Neural cell (in vitro differentiated cells): Measurements from ENCODE around the gene IQCN.

Experiments
- CTCF ChIP-seq: fragments of 450-650 bp; IDR thresholded peaks from 2 replicates; pipeline ENCODE4 v1.5.1; 2014; ENCODE audit warnings: antibody characterized with exemption, mild to moderate bottlenecking, moderate library complexity; ENCODE audit not compliant: poor library complexity, severe bottlenecking
- EP300 ChIP-seq: fragments of 450-650 bp; conservative IDR thresholded peaks from 2 replicates; pipeline ENCODE4 v1.6.1; 2014; ENCODE audit warnings: antibody characterized with exemption, mild to moderate bottlenecking, moderate library complexity; ENCODE audit not compliant: poor library complexity, severe bottlenecking
- EZH2 ChIP-seq: fragments of 200-600, 300-800 bp; shearing (Covaris generic), sonication (generic); IDR thresholded peaks from 2 replicates; pipeline ENCODE4 v1.6.1; 2014; ENCODE audit warnings: antibody characterized with exemption, low read length, borderline replicate concordance, mild to moderate bottlenecking; ENCODE audit not compliant: insufficient read depth, poor library complexity, severe bottlenecking
- MXI1 ChIP-seq: fragments of 450-650 bp; conservative IDR thresholded peaks from 2 replicates; pipeline ENCODE4 v1.6.1; 2014; ENCODE audit warnings: antibody characterized with exemption, mild to moderate bottlenecking; ENCODE audit not compliant: poor library complexity, severe bottlenecking
- RAD21 ChIP-seq: fragments of 450-650 bp; conservative IDR thresholded peaks from 2 replicates; pipeline ENCODE4 v1.6.1; 2014; ENCODE audit warnings: antibody characterized with exemption, mild to moderate bottlenecking, moderate library complexity
- REST ChIP-seq: IDR thresholded peaks from 2 replicates; pipeline ENCODE4 v1.6.1; 2012; ENCODE audit warnings: borderline replicate concordance

GRCh38 chr19:18271433-18271841 is 2.8 kb downstream of the IQCN start:
- TF ChIP-seq RAD21 (no peak), EP300 (no peak), CTCF (no peak), EZH2 (no peak), MXI1 (no peak), REST (no peak)
